ENCODE results near the gene BNC1. TPM values are rescaled to one million over a fixed set of nuclear protein-coding genes. Genes with fewer than 3 reads are reported as not detected.

The BNC1 gene, protein sequence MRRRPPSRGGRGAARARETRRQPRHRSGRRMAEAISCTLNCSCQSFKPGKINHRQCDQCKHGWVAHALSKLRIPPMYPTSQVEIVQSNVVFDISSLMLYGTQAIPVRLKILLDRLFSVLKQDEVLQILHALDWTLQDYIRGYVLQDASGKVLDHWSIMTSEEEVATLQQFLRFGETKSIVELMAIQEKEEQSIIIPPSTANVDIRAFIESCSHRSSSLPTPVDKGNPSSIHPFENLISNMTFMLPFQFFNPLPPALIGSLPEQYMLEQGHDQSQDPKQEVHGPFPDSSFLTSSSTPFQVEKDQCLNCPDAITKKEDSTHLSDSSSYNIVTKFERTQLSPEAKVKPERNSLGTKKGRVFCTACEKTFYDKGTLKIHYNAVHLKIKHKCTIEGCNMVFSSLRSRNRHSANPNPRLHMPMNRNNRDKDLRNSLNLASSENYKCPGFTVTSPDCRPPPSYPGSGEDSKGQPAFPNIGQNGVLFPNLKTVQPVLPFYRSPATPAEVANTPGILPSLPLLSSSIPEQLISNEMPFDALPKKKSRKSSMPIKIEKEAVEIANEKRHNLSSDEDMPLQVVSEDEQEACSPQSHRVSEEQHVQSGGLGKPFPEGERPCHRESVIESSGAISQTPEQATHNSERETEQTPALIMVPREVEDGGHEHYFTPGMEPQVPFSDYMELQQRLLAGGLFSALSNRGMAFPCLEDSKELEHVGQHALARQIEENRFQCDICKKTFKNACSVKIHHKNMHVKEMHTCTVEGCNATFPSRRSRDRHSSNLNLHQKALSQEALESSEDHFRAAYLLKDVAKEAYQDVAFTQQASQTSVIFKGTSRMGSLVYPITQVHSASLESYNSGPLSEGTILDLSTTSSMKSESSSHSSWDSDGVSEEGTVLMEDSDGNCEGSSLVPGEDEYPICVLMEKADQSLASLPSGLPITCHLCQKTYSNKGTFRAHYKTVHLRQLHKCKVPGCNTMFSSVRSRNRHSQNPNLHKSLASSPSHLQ
- 13.5 and 24.3 TPM in 2 replicates for total RNA-seq
- 22.1 and 23.1 TPM in 2 replicates for polyA plus RNA-seq

DNA sequence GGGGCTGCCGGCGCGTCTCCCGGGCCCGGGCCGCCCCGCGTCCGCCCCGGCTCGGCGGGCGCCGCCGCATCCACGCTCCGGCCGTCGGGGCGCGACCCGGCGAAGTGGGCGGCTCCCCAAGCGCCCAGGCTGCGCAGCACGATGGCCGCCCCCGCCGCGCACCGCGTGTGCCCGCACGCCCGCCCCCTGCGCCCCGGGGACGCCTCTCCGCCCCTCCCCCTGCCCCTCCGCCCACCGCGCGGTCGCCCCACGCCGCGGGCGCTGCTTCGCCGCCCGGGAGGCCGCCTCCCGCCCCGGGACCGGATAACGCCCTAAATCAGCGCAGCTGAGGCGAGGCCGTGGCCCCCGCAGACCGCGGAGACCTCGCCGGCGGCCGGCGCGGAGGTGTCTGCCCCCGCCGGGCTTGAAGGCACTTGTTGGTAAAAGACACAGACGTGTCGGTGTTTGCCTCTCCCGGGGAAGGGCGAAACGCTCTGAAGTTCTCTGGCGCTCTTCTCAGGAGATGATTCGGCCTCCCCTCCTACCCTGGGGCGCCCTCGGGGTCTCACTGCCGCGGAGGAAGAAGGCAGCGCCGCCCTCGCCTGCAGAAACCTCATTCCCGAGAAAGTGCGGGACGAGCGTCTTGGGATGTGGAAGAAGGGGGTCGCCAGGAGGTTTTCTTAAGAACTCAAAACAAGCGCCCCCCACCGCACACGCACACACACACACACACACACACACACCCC is at the start of gene BNC1:
Gene BNC1, minus strand, starts transcription at position 106 of the 725 bp plus-strand sequence. Its CDS starts 36 bp downstream, at position 70.
- WGBS (ENCODE audit: low lambda C conversion rate, missing lambda C conversion rate): 2% methylated on average over 46 of the region's 93 CpGs
- Histone ChIP-seq H4K20me1 (ENCODE audit: insufficient read depth, poor library complexity, severe bottlenecking) (no peaks in the 10 kb centered on the region), H3K4me1 (ENCODE audit: insufficient read depth) (peaks cover 8% of the 10 kb centered on the region), H3K9me3 (ENCODE audit: low read depth) (no peaks in the 10 kb centered on the region), H3K4me2 (peak within 1 kb of the TSS; percentile 90), H3K27me3 (peaks cover 81% of the 10 kb centered on the region), H3K79me2 (no peaks in the 10 kb centered on the region), H3K4me3 (peak within 1 kb of the TSS; percentile 72), H3K27ac (peak within 1 kb of the TSS; percentile 56), H2AFZ (peak within 1 kb of the TSS; percentile 94), H3K9me2 (replicated peaks; ENCODE audit: insufficient read depth) (no peaks in the 10 kb centered on the region), H3K36me3 (replicated peaks; ENCODE audit: insufficient read depth, low read depth) (no peaks in the 10 kb centered on the region)
- TF ChIP-seq, protein P1, sequence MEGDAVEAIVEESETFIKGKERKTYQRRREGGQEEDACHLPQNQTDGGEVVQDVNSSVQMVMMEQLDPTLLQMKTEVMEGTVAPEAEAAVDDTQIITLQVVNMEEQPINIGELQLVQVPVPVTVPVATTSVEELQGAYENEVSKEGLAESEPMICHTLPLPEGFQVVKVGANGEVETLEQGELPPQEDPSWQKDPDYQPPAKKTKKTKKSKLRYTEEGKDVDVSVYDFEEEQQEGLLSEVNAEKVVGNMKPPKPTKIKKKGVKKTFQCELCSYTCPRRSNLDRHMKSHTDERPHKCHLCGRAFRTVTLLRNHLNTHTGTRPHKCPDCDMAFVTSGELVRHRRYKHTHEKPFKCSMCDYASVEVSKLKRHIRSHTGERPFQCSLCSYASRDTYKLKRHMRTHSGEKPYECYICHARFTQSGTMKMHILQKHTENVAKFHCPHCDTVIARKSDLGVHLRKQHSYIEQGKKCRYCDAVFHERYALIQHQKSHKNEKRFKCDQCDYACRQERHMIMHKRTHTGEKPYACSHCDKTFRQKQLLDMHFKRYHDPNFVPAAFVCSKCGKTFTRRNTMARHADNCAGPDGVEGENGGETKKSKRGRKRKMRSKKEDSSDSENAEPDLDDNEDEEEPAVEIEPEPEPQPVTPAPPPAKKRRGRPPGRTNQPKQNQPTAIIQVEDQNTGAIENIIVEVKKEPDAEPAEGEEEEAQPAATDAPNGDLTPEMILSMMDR (IDR thresholded peaks at IDR 0.05; ENCODE audit: poor library complexity): no peak
- peak; percentile 24 for TF ChIP-seq EZH2phosphoT487 (IDR thresholded peaks at IDR 0.05; ENCODE audit: low read depth, severe bottlenecking, unreplicated experiment)
- TF ChIP-seq EZH2 (IDR thresholded peaks at IDR 0.05; ENCODE audit: borderline replicate concordance): peak; percentile 90
- DNase-seq (ENCODE audit: low spot score): peak; percentile 23

GRCh38 chr15:83327041-83327440 is 42.6 kb upstream of the BNC1 start:
- H3K9me2 ChIP-seq (replicated peaks; ENCODE audit: insufficient read depth): no peaks in the 10 kb centered on the region
- 76% methylated on average over 4 of the region's 4 CpGs for WGBS (ENCODE audit: low lambda C conversion rate, missing lambda C conversion rate)
- H3K27ac ChIP-seq: no peak overlapping the region
- H3K9me3 ChIP-seq (ENCODE audit: low read depth): no peaks in the 10 kb centered on the region
- H3K4me3 ChIP-seq: no peak overlapping the region
- no peaks in the 10 kb centered on the region for H3K27me3 ChIP-seq
- no peaks in the 10 kb centered on the region for H4K20me1 ChIP-seq (ENCODE audit: insufficient read depth, poor library complexity, severe bottlenecking)
- H3K79me2 ChIP-seq: no peaks in the 10 kb centered on the region
- no peaks in the 10 kb centered on the region for H3K36me3 ChIP-seq (replicated peaks; ENCODE audit: insufficient read depth, low read depth)
- TF ChIP-seq, protein P1 (IDR thresholded peaks at IDR 0.05; ENCODE audit: poor library complexity): no peak
- TF ChIP-seq EZH2phosphoT487 (IDR thresholded peaks at IDR 0.05; ENCODE audit: low read depth, severe bottlenecking, unreplicated experiment): no peak
- TF ChIP-seq EZH2 (IDR thresholded peaks at IDR 0.05; ENCODE audit: borderline replicate concordance): no peak
- DNase-seq (ENCODE audit: low spot score): no peak
- H3K4me1 ChIP-seq (ENCODE audit: insufficient read depth): no peaks in the 10 kb centered on the region
- no peak overlapping the region for H2AFZ ChIP-seq
- H3K4me2 ChIP-seq: no peak overlapping the region

DNA sequence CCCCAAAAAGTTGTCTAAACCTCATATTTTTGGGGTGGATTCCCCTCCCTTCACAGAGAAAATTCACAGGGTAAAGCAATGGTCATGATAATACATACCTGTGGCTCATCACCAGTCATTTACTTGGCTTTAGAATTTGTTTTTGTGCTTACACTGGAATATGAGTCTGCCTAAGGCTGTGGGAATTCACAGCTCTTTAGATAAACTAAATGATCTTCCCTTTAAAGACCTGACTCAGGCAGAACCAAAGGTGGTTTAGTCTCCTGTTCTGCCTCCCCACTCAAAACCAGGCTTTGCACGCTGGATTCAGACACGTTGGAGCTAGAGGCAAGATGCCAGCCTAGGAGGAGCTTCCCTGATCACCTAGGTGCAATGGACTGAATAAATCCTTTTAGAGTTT is 40.3 kb upstream of the BNC1 start:
- WGBS (ENCODE audit: low lambda C conversion rate, missing lambda C conversion rate): 63% methylated on average over 2 of the region's 2 CpGs
- Histone ChIP-seq H3K4me3 (no peak overlapping the region), H3K27ac (no peak overlapping the region), H3K27me3 (no peaks in the 10 kb centered on the region), H3K4me2 (no peak overlapping the region), H3K9me2 (replicated peaks; ENCODE audit: insufficient read depth) (no peaks in the 10 kb centered on the region), H3K36me3 (replicated peaks; ENCODE audit: insufficient read depth, low read depth) (no peaks in the 10 kb centered on the region), H3K79me2 (no peaks in the 10 kb centered on the region), H3K9me3 (ENCODE audit: low read depth) (no peaks in the 10 kb centered on the region), H2AFZ (no peak overlapping the region), H3K4me1 (ENCODE audit: insufficient read depth) (peaks cover 4% of the 10 kb centered on the region), H4K20me1 (ENCODE audit: insufficient read depth, poor library complexity, severe bottlenecking) (no peaks in the 10 kb centered on the region)
- TF ChIP-seq EZH2 (IDR thresholded peaks at IDR 0.05; ENCODE audit: borderline replicate concordance) (no peak), EZH2phosphoT487 (IDR thresholded peaks at IDR 0.05; ENCODE audit: low read depth, severe bottlenecking, unreplicated experiment) (no peak)
- TF ChIP-seq, protein P1 (IDR thresholded peaks at IDR 0.05; ENCODE audit: poor library complexity): no peak
- no peak for DNase-seq (ENCODE audit: low spot score)

Data from hepatocyte (in vitro differentiated cells).